ENCODE results near the gene GRID1. TPM values are rescaled to one million over a fixed set of nuclear protein-coding genes. Genes with fewer than 3 reads are reported as not detected.
"Not testable (repeated sequence)": the region's sequence is repeated elsewhere in the genome, so short reads cannot be mapped to it uniquely, and the experiment has no call there.

The GRID1 gene
- total and polyA plus RNA-seq, 2 donors, result 2.4 to 3.9 TPM

GRCh38 chr10:86243651-86244155, 122.9 kb downstream of the GRID1 start:
- WGBS, result 92% methylated on average over 10 of the region's 10 CpGs
- Histone ChIP-seq H3K36me3 (ENCODE audit: insufficient read depth) (no peaks in the 10 kb centered on the region), H3K4me3 (ENCODE audit: low read depth, low read length) (no peak overlapping the region), H3K4me1 (ENCODE audit: insufficient read depth) (no peaks in the 10 kb centered on the region), H3K27ac (ENCODE audit: low read depth) (no peak overlapping the region)
- DNase-seq (ENCODE audit: extremely low spot score), result no peak

- Histone ChIP-seq H3K27ac (ENCODE audit: low read depth) (no peak overlapping the region), H3K4me3 (ENCODE audit: low read depth, low read length) (no peak overlapping the region), H3K36me3 (ENCODE audit: insufficient read depth) (no peaks in the 10 kb centered on the region), H3K4me1 (ENCODE audit: insufficient read depth) (no peaks in the 10 kb centered on the region)
- no peak for DNase-seq (ENCODE audit: extremely low spot score)
- WGBS, result 96% methylated on average over 4 of the region's 4 CpGs
Measured at GRCh38 chr10:86242761-86243160, 123.8 kb downstream of the GRID1 start.

- DNase-seq (ENCODE audit: extremely low spot score); H3K27ac ChIP-seq (ENCODE audit: low read depth); H3K4me3 ChIP-seq (ENCODE audit: low read depth, low read length); H3K4me1 ChIP-seq (ENCODE audit: insufficient read depth); H3K36me3 ChIP-seq (ENCODE audit: insufficient read depth): not testable (repeated sequence)
- WGBS, result 42% methylated on average over 2 of the region's 2 CpGs
Measured at GRCh38 chr10:86238089-86238488, 128.5 kb downstream of the GRID1 start.

- no peaks in the 10 kb centered on the region for H3K36me3 ChIP-seq (ENCODE audit: insufficient read depth)
- no peak overlapping the region for H3K27ac ChIP-seq (ENCODE audit: low read depth)
- no peaks in the 10 kb centered on the region for H3K4me1 ChIP-seq (ENCODE audit: insufficient read depth)
- no peak overlapping the region for H3K4me3 ChIP-seq (ENCODE audit: low read depth, low read length)
- DNase-seq (ENCODE audit: extremely low spot score), result no peak
- 58% methylated on average over 11 of the region's 11 CpGs for WGBS
Measured at GRCh38 chr10:86234541-86235270, 131.9 kb downstream of the GRID1 start.

- no peaks in the 10 kb centered on the region for H3K4me1 ChIP-seq (ENCODE audit: insufficient read depth)
- H3K4me3 ChIP-seq (ENCODE audit: low read depth, low read length), result no peak overlapping the region
- no peak overlapping the region for H3K27ac ChIP-seq (ENCODE audit: low read depth)
- DNase-seq (ENCODE audit: extremely low spot score), result no peak
- 43% methylated on average over 7 of the region's 7 CpGs for WGBS
- no peaks in the 10 kb centered on the region for H3K36me3 ChIP-seq (ENCODE audit: insufficient read depth)
Measured at GRCh38 chr10:86234107-86234506, 132.5 kb downstream of the GRID1 start.

GRCh38 chr10:86233131-86233530, 133.5 kb downstream of the GRID1 start:
- 65% methylated on average over 7 of the region's 7 CpGs for WGBS
- DNase-seq (ENCODE audit: extremely low spot score), result no peak
- H3K4me1 ChIP-seq (ENCODE audit: insufficient read depth), result no peaks in the 10 kb centered on the region

GRCh38 chr10:86232644-86233043, 134.0 kb downstream of the GRID1 start:
- Histone ChIP-seq H3K27ac (ENCODE audit: low read depth) (no peak overlapping the region), H3K4me1 (ENCODE audit: insufficient read depth) (no peaks in the 10 kb centered on the region), H3K4me3 (ENCODE audit: low read depth, low read length) (no peak overlapping the region), H3K36me3 (ENCODE audit: insufficient read depth) (no peaks in the 10 kb centered on the region)
- WGBS, result 11% methylated on average over 1 of the region's 1 CpG
- no peak for DNase-seq (ENCODE audit: extremely low spot score)

More at GRCh38 chr10:86233131-86233530, 133.5 kb downstream of the GRID1 start:
- H3K4me3 ChIP-seq (ENCODE audit: low read depth, low read length), result no peak overlapping the region
- no peaks in the 10 kb centered on the region for H3K36me3 ChIP-seq (ENCODE audit: insufficient read depth)
- no peak overlapping the region for H3K27ac ChIP-seq (ENCODE audit: low read depth)

GRCh38 chr10:86231796-86232560, 134.6 kb downstream of the GRID1 start:
- WGBS, result 68% methylated on average over 11 of the region's 11 CpGs
- H3K4me3 ChIP-seq (ENCODE audit: low read depth, low read length), result no peak overlapping the region
- DNase-seq (ENCODE audit: extremely low spot score), result no peak
- no peak overlapping the region for H3K27ac ChIP-seq (ENCODE audit: low read depth)
- no peaks in the 10 kb centered on the region for H3K36me3 ChIP-seq (ENCODE audit: insufficient read depth)
- H3K4me1 ChIP-seq (ENCODE audit: insufficient read depth), result no peaks in the 10 kb centered on the region

- H3K27ac ChIP-seq (ENCODE audit: low read depth), result no peak overlapping the region
- H3K4me1 ChIP-seq (ENCODE audit: insufficient read depth), result no peaks in the 10 kb centered on the region
- DNase-seq (ENCODE audit: extremely low spot score), result no peak
- WGBS, result 71% methylated on average over 7 of the region's 7 CpGs
- no peak overlapping the region for H3K4me3 ChIP-seq (ENCODE audit: low read depth, low read length)
- H3K36me3 ChIP-seq (ENCODE audit: insufficient read depth), result no peaks in the 10 kb centered on the region
Measured at GRCh38 chr10:86230557-86231180, 135.9 kb downstream of the GRID1 start.

GRCh38 chr10:86229811-86230556, 136.6 kb downstream of the GRID1 start:
- DNase-seq (ENCODE audit: extremely low spot score), result no peak
- Histone ChIP-seq H3K4me3 (ENCODE audit: low read depth, low read length) (no peak overlapping the region), H3K4me1 (ENCODE audit: insufficient read depth) (no peaks in the 10 kb centered on the region), H3K36me3 (ENCODE audit: insufficient read depth) (no peaks in the 10 kb centered on the region), H3K27ac (ENCODE audit: low read depth) (no peak overlapping the region)
- 74% methylated on average over 6 of the region's 6 CpGs for WGBS

GRCh38 chr10:86229376-86229775, 137.2 kb downstream of the GRID1 start:
- no peaks in the 10 kb centered on the region for H3K36me3 ChIP-seq (ENCODE audit: insufficient read depth)
- WGBS, result 84% methylated on average over 7 of the region's 7 CpGs
- H3K4me3 ChIP-seq (ENCODE audit: low read depth, low read length), result no peak overlapping the region
- DNase-seq (ENCODE audit: extremely low spot score), result no peak
- H3K27ac ChIP-seq (ENCODE audit: low read depth), result no peak overlapping the region
- H3K4me1 ChIP-seq (ENCODE audit: insufficient read depth), result no peaks in the 10 kb centered on the region

GRCh38 chr10:86227501-86228258, 138.9 kb downstream of the GRID1 start:
- H3K4me1 ChIP-seq (ENCODE audit: insufficient read depth), result no peaks in the 10 kb centered on the region
- no peak for DNase-seq (ENCODE audit: extremely low spot score)
- H3K4me3 ChIP-seq (ENCODE audit: low read depth, low read length), result no peak overlapping the region
- WGBS, result 85% methylated on average over 6 of the region's 6 CpGs
- H3K36me3 ChIP-seq (ENCODE audit: insufficient read depth), result no peaks in the 10 kb centered on the region
- H3K27ac ChIP-seq (ENCODE audit: low read depth), result no peak overlapping the region

GRCh38 chr10:86226781-86227201, 139.8 kb downstream of the GRID1 start:
- no peaks in the 10 kb centered on the region for H3K4me1 ChIP-seq (ENCODE audit: insufficient read depth)
- 67% methylated on average over 3 of the region's 3 CpGs for WGBS
- no peak overlapping the region for H3K27ac ChIP-seq (ENCODE audit: low read depth)
- H3K36me3 ChIP-seq (ENCODE audit: insufficient read depth), result no peaks in the 10 kb centered on the region
- DNase-seq (ENCODE audit: extremely low spot score), result no peak
- H3K4me3 ChIP-seq (ENCODE audit: low read depth, low read length), result no peak overlapping the region

All from urinary bladder (tissue), 4 donors.